Mucosa of descending colon (tissue), 3 donors: Measurements from ENCODE around the gene PLAC9. TPM values are rescaled to one million over a fixed set of nuclear protein-coding genes. Genes with fewer than 3 reads are reported as not detected.

Experiments
- ATAC-seq: fragments of 200-7000 bp; cut with Tn5 transposase; one replicate; pipeline ENCODE4 v1.9.1; 2020; ENCODE audit warnings: mild to moderate bottlenecking, moderate library complexity
- DNase-seq, 3 donors: peaks; one replicate each; pipeline ENCODE4 v3.0.0-alpha.2; 2020
- H3K36me3 ChIP-seq: fragments of 200-600 bp; one replicate; pipeline ENCODE4 v1.8.0; 2021; ENCODE audit warnings: low read depth, mild to moderate bottlenecking
- H3K4me1 ChIP-seq: fragments of 200-600 bp; one replicate; pipeline ENCODE4 v1.8.0; 2021; ENCODE audit warnings: low read depth, mild to moderate bottlenecking
- H3K4me3 ChIP-seq: fragments of 200-600 bp; one replicate; pipeline ENCODE4 v1.8.0; 2021; ENCODE audit warnings: mild to moderate bottlenecking
- H3K9me3 ChIP-seq: fragments of 200-600 bp; one replicate; pipeline ENCODE4 v1.8.0; 2021; ENCODE audit warnings: mild to moderate bottlenecking
- intact Hi-C, 2 donors: fragments of 100-400 bp; cut with DNase I in 1 of 2; cut with micrococcal nuclease in 1 of 2; formaldehyde crosslinking; loops; one replicate each; pipeline versions ENCODE4 v1.11.0 to v1.11.1; 2022; cut with DNase I, micrococcal nuclease
- total RNA-seq, 3 donors: library from RNA; stranded (reverse); fragmentation: NEBNext Ultra II Directional in 2 of 3; extraction: Animal tissue kit (Norgen Biotek cat#: 25700) in 2 of 3; gene quantifications; one replicate each; pipeline versions ENCODE4 v1.2.1 to v1.2.4, GENCODE V29; 2021 to 2023
- TF ChIP-seq, protein P1 (sequence below): fragments of 200-600 bp; IDR thresholded peaks from one replicate; pipeline ENCODE4 v1.8.0; 2022; ENCODE audit warnings: antibody characterized with exemption, mild to moderate bottlenecking
- donor health status: DM: no; HTN: no; CAD: no; lungs with moderate emphysema.
- donor health status: DM: no; HTN: no; CAD: no.
- donor health status: DM: no; HTN: yes; CAD: no.

The PLAC9 gene
- total RNA-seq, 3 donors from 2014 or later: 3.2 to 15.1 (median 11.8) TPM

DNA sequence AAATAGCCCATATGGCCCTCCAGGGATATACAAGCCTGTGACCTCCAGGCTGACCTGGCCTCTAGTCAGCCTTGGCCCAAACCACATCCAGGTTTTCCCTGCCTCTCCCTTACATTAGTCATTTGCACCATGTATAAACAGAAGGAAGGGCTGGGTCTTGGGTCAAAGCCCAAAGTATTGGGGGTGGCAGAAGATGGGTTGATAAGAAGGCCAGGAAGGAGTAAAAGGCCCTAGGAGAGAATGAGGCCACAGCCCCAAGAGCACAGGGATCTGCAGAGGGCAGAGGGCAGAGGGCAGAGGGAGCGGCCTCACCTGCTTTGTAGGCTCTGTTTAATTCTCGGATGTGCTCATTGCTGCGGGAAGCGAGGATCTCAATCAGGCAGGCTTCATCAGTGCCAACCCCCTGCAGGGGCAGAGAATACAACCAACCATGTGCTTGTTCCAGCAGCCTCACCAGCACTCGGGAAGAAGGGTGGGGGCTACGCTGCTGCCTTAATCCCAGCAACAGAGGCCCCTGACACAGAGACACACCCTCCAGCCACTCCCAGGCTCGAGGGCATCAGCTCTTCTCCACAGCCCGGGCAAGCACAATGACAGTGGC is 31.3 kb downstream of the PLAC9 start:
- no peaks in the 10 kb centered on the region for H3K36me3 ChIP-seq
- no peak overlapping the region for H3K4me3 ChIP-seq
- peak; percentile 78 for ATAC-seq
- DNase-seq: peak in 2 of 3 donors; percentile 58 to 62
- TF ChIP-seq, protein P1, sequence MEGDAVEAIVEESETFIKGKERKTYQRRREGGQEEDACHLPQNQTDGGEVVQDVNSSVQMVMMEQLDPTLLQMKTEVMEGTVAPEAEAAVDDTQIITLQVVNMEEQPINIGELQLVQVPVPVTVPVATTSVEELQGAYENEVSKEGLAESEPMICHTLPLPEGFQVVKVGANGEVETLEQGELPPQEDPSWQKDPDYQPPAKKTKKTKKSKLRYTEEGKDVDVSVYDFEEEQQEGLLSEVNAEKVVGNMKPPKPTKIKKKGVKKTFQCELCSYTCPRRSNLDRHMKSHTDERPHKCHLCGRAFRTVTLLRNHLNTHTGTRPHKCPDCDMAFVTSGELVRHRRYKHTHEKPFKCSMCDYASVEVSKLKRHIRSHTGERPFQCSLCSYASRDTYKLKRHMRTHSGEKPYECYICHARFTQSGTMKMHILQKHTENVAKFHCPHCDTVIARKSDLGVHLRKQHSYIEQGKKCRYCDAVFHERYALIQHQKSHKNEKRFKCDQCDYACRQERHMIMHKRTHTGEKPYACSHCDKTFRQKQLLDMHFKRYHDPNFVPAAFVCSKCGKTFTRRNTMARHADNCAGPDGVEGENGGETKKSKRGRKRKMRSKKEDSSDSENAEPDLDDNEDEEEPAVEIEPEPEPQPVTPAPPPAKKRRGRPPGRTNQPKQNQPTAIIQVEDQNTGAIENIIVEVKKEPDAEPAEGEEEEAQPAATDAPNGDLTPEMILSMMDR: no peak
- H3K9me3 ChIP-seq: no peaks in the 10 kb centered on the region
- intact Hi-C loops: no loop called here
- H3K4me1 ChIP-seq: peaks cover 21% of the 10 kb centered on the region

DNA sequence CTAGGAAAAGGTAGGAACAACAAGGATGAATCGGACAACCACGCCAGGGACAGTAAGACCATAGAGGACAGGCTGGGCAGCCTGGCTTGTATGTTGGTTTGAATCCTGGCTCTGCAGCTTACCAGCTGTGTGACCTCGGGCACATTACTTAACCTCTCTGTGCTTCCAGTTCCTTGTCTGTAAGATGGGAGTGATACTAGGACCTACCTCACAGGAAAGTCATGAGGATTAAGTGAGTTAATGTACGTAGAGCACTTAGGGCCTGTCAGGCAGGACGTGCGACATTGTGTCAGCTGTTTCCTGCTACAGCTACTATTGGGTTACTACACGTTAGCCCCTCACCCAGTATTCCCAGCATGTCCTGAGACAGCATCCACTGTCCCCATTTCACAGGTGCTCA is 32.1 kb downstream of the PLAC9 start:
- H3K4me3 ChIP-seq: no peak overlapping the region
- TF ChIP-seq, protein P1: no peak
- no peak for ATAC-seq
- no peaks in the 10 kb centered on the region for H3K9me3 ChIP-seq
- peaks cover 26% of the 10 kb centered on the region for H3K4me1 ChIP-seq
- DNase-seq: no peak
- intact Hi-C loops: no loop called here
- H3K36me3 ChIP-seq: no peaks in the 10 kb centered on the region

DNA sequence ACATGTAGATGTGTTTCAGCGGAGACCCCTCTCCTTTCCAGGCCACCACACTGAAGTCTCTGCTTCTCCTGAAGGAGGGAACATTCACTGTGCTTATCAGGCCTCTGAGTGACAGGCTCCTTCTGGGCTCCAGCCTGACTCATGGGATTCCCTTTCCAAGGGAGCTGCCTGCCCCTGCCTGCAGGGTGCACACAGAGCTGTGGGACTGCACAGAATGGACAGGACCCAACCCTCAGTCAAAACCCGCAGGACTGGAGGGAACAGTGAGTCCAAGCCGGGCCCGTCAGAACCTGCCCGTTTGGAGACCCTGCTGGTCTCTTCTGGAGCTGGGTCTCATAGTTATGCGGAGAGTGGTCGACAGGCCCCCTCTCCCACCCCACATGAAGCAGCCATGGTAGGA is 32.6 kb downstream of the PLAC9 start:
- TF ChIP-seq, protein P1: no peak
- intact Hi-C loops: no loop called here
- H3K9me3 ChIP-seq: no peaks in the 10 kb centered on the region
- H3K4me1 ChIP-seq: peaks cover 30% of the 10 kb centered on the region
- ATAC-seq: no peak
- DNase-seq: no peak
- H3K36me3 ChIP-seq: no peaks in the 10 kb centered on the region
- H3K4me3 ChIP-seq: no peak overlapping the region

DNA sequence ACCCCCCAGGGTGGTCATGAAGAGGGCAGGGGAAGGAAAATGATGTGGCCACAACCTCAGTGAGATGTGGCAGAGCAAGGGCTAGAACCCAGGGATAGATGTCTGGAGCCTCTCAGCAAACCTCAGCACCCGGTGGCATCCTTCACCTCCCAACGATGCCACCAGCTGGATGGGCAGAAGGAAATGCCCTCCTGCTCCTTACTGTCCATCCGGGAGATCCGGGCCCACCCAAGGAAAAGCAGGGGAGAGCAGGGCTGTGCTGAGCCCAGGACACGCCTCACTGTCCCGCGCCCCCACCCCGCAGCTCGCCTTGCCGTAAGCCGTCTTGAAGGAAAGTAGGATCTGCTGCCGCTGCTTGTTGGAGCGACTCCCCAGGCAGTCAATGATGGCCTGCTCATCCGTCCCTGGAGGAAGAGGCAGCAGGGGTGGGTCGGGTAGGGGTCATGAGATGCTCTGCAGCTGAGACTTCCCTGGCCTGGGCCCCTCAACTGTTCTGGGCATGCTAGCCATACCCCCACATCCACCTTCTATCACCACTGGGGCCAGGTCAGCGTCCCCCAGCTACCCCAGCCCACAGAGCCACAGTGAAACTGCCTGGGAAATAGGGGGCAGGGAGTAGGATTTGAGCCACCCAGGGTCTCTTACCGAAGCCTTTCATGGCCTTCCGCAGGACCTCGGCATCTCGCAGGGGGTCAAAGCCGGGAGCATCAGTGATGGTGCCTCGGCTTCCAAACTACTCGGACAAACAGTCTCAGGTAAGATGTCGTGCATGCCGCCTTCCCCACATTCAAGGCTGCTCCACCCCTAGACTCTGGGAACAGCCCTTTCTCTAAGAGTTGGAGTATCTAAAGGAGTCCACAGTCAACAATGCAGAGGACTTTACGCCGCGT is 34.3 kb downstream of the PLAC9 start:
- Histone ChIP-seq H3K9me3 (no peaks in the 10 kb centered on the region), H3K4me3 (no peak overlapping the region), H3K4me1 (peaks cover 45% of the 10 kb centered on the region), H3K36me3 (no peaks in the 10 kb centered on the region)
- ATAC-seq (no peak), DNase-seq (no peak)
- TF ChIP-seq, protein P1: no peak
- intact Hi-C loops: no loop called here

DNA sequence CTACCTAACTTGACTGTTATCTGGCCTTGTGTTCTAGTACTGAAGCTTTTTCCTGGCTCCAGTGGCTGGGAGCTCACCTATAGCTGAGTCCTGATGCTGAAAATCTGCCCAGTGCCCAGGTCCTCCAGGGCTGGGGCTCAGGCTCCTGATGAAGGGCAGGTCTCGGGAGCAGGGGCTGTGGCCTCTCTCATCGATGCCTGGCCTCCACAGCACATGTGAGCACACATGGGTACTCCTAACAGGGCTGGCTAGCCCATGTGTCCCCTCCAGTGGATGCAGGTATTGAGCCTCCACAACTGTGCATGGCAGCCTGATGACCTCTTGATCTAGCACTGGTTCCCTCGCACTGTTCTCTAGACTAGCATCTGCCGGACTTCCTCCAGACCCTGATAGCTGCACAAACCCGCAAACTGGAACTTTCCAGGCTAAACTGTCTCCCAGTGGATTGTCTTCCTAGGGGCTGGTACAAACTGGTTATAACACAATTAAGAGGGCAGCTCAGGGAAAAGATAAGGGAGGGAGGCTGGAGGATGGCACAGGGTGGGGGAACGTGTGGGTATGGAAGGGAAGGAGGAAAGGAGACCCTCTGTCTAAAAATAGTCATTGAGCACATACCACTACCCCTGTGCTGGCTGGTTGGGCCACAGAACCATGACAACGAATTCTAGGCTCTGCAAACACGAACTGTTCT is 35.1 kb downstream of the PLAC9 start:
- Histone ChIP-seq H3K36me3 (no peaks in the 10 kb centered on the region), H3K4me1 (peaks cover 53% of the 10 kb centered on the region), H3K9me3 (no peaks in the 10 kb centered on the region), H3K4me3 (no peak overlapping the region)
- TF ChIP-seq, protein P1: no peak
- DNase-seq (no peak), ATAC-seq (no peak)
- intact Hi-C loops: no loop called here
